HPDE6-E6E7 (cell line): Measurements from ENCODE around the gene TMEM184C.

Experiments
- DNase-seq: peaks from one replicate; pipeline ENCODE4 v3.0.0; 2011; ENCODE audit warnings: missing footprints; ENCODE audit errors: extremely low spot score

TMEM184C gene

GRCh38 chr4:147651563-147651962, 34.4 kb downstream of the TMEM184C start:
- no peak for DNase-seq

GRCh38 chr4:147655639-147656038, 38.4 kb downstream of the TMEM184C start:
- DNase-seq, result no peak

GRCh38 chr4:147658501-147658900, 41.3 kb downstream of the TMEM184C start:
- no peak for DNase-seq

- DNase-seq, result no peak
These were observed 56.9 kb downstream of the TMEM184C start for GRCh38 chr4:147674073-147674472.

- no peak for DNase-seq
These were observed 57.3 kb downstream of the TMEM184C start for GRCh38 chr4:147674496-147674895.

GRCh38 chr4:147678106-147678505, 60.9 kb downstream of the TMEM184C start:
- no peak for DNase-seq

GRCh38 chr4:147678796-147679549, 61.8 kb downstream of the TMEM184C start:
- no peak for DNase-seq

GRCh38 chr4:147682755-147683154, 65.6 kb downstream of the TMEM184C start:
- DNase-seq, result no peak

- peak; percentile 13 for DNase-seq
These were observed 66.0 kb downstream of the TMEM184C start for GRCh38 chr4:147683188-147683591.

GRCh38 chr4:147683717-147684700, 66.8 kb downstream of the TMEM184C start, which contains the start of gene PRMT9:
PRMT9 (minus strand) TSS chr4:147684163; CDS start chr4:147683987, 176 bp downstream.
- peak; percentile 90 for DNase-seq

GRCh38 chr4:147689067-147689466, 71.9 kb downstream of the TMEM184C start:
- no peak for DNase-seq

- DNase-seq, result no peak
These were observed 74.6 kb downstream of the TMEM184C start for GRCh38 chr4:147691820-147692219.

GRCh38 chr4:147693218-147693617, 76.0 kb downstream of the TMEM184C start:
- no peak for DNase-seq

GRCh38 chr4:147696866-147697265, 79.7 kb downstream of the TMEM184C start:
- no peak for DNase-seq

GRCh38 chr4:147704846-147705245, 87.6 kb downstream of the TMEM184C start:
- no peak for DNase-seq

- DNase-seq, result no peak
These were observed 90.9 kb downstream of the TMEM184C start for GRCh38 chr4:147707892-147708672.

- no peak for DNase-seq
These were observed 92.8 kb downstream of the TMEM184C start for GRCh38 chr4:147709999-147710398.

GRCh38 chr4:147714575-147715401, 97.6 kb downstream of the TMEM184C start:
- DNase-seq, result no peak

- DNase-seq, result no peak
These were observed 100.7 kb downstream of the TMEM184C start for GRCh38 chr4:147717878-147718277.
